Measurements from ENCODE around the gene ERICH6.

Gene ERICH6

DNA sequence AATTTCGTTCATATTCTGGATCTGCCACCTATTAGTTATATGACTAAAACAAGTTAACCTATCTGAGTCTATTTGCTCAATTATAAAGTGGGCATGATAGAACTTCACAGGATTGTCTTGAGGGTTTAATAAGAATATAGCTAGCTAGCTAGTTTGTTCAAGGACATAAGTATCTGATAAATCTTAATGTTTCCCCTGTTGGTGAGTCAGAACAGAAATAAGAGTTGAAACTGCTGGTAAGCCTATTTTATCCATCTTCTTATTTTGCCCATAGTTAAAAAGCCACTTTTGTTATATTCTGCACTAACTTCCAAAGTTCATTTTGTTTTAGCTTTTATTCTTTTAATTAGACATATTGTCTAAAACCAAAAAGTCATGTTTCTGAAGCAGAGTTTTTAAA is 91.2 kb downstream of the ERICH6 start:
- no peak for FAIRE-seq

DNA sequence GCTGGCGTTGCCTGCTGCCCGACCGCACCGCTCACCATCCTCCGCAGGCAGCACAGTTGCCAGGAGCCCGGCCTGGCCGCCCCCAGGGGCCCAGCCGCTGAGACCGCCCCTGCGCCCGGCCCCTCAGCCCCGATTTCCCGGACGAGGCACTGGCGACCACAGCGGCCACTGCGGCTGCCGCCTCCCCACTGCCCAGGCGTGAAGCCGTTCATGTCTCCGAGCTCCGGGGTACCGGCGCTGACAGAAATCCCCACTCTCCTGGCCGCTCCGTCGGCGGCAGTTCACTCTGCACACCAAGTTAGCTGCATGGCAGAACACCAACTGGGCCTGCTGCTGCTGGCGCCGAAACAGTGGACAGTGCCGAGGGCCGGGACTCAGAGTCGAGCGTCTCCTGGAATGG is 92.1 kb downstream of the ERICH6 start:
- FAIRE-seq, result no peak

DNA sequence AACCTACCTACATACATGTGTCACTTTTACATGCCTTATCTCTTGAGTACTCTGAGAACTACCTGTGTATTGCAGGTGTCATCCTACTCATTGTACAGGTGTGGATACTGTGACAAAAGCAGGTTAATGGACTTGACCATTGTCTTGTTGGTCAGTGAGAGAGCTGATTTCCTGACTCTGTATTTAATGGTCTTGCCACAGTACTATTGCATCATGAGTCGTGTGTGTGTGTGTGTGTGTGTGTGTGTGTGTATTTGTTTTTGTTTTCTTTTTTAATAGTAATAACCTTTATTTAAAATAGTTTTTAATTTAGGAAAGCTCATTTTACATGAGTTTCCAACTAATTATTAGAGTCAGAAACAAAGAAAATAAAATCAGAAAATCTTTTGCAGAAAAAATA is 92.9 kb downstream of the ERICH6 start:
- no peak for FAIRE-seq

DNA sequence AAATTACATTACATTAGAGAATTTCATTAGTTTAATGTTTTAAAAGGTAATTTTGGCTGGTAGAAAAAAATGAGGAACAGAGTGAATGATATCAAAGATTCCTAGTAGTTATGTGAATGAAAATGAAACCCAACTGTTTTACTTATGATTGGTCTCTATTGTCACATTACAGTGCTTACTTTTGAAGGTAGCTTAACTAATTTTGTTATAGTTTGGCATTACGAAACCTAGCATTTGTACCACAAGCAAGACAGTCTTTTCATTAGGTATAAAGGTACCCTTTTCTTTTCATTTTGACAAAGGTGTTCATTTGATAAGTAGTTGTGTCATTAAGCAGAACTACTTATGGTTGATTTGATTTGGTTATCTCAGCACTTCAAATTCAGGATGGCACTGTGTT is 93.7 kb downstream of the ERICH6 start:
- no peak for FAIRE-seq

All from A204.1 (cell line).